Thyroid gland (tissue), 4 donors: ENCODE measurements around the gene ARL6IP6.

Source experiments
- POLR2A ChIP-seq, 2 donors: fragments of 450-650 bp; IDR thresholded peaks; one replicate each; pipeline ENCODE4 v1.6.1; 2017; ENCODE audit warnings: antibody characterized with exemption in 2 of 2, mild to moderate bottlenecking in 2 of 2, moderate library complexity in 1 of 2
- TF ChIP-seq, protein P1 (sequence below), 6 experiments: fragments of 200-600 bp in 3 of 6; fragments of 450-650 bp in 3 of 6; sonication (generic) in 3 of 6; IDR thresholded peaks; one replicate each; pipeline ENCODE4 v1.5.1; 2016 to 2019; ENCODE audit warnings: antibody characterized with exemption in 6 of 6, mild to moderate bottlenecking in 2 of 6, inconsistent platforms in 1 of 6, moderate library complexity in 1 of 6

DNA sequence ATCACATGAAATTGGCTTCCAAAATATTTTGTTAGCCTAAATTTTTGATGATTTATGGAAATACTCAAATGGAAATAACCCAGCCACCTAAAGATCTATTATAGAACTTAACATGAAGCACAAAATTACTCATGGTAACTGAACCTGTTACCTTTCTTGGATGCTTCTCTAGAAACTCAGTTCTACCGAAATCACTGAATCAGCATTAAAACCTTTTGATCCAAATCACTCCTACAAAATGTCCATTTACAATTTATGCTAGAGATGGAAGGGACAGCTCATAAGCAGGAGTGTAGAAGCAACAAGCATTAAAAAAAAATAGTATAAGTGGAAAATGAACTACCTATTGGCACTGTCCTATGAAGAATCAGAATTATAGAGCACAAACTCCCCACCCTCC, 3.3 kb upstream of the ARL6IP6 start:
- TF ChIP-seq, protein P1, sequence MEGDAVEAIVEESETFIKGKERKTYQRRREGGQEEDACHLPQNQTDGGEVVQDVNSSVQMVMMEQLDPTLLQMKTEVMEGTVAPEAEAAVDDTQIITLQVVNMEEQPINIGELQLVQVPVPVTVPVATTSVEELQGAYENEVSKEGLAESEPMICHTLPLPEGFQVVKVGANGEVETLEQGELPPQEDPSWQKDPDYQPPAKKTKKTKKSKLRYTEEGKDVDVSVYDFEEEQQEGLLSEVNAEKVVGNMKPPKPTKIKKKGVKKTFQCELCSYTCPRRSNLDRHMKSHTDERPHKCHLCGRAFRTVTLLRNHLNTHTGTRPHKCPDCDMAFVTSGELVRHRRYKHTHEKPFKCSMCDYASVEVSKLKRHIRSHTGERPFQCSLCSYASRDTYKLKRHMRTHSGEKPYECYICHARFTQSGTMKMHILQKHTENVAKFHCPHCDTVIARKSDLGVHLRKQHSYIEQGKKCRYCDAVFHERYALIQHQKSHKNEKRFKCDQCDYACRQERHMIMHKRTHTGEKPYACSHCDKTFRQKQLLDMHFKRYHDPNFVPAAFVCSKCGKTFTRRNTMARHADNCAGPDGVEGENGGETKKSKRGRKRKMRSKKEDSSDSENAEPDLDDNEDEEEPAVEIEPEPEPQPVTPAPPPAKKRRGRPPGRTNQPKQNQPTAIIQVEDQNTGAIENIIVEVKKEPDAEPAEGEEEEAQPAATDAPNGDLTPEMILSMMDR (IDR thresholded peaks at IDR 0.05), result no peak
- TF ChIP-seq POLR2A (IDR thresholded peaks at IDR 0.05), result no peak
